HG03025 (cell line): Measurements from ENCODE around the gene DHX16.

Experiments
- ATAC-seq: cut with Tn5 transposase; IDR thresholded peaks from one replicate; pipeline ENCODE4 v1.9.1; 2021; ENCODE audit warnings: mild to moderate bottlenecking, moderate library complexity; ENCODE audit not compliant: unreplicated experiment, low FRiP score

The DHX16 gene

GRCh38 chr6:30643656-30644055 is 29.1 kb downstream of the DHX16 start:
- ATAC-seq = no peak

GRCh38 chr6:30641048-30641447 is 31.8 kb downstream of the DHX16 start:
- ATAC-seq = no peak

- ATAC-seq = no peak
Observed at GRCh38 chr6:30640481-30640880, 32.3 kb downstream of the DHX16 start.

- ATAC-seq = no peak
Observed at GRCh38 chr6:30635834-30636233, 37.0 kb downstream of the DHX16 start.

GRCh38 chr6:30626484-30627366 is 46.1 kb downstream of the DHX16 start, which contains the start of gene ATAT1:
TSS of gene ATAT1 (plus strand) at chr6:30626874.
- peak; percentile 78 for ATAC-seq

- ATAC-seq = no peak
Observed at GRCh38 chr6:30625511-30625910, 47.3 kb downstream of the DHX16 start.

- no peak for ATAC-seq
Observed at GRCh38 chr6:30619561-30619960, 53.2 kb downstream of the DHX16 start.

GRCh38 chr6:30618270-30618797 is 54.5 kb downstream of the DHX16 start:
- no peak for ATAC-seq

- ATAC-seq = peak; percentile 80
Observed at GRCh38 chr6:30617565-30618269, 55.1 kb downstream of the DHX16 start, which contains the start of gene MRPS18B. TSS of gene MRPS18B (plus strand) at chr6:30617840. CDS start at chr6:30617866, 26 bp downstream.

GRCh38 chr6:30616811-30617564 is 55.8 kb downstream of the DHX16 start, which contains the start of gene PPP1R10:
TSS of gene PPP1R10 (minus strand) at chr6:30617243. CDS start at chr6:30609944, 7,299 bp downstream.
- peak; percentile 81 for ATAC-seq

- ATAC-seq = no peak
Observed at GRCh38 chr6:30615958-30616810, 56.6 kb downstream of the DHX16 start.

- ATAC-seq = no peak
Observed at GRCh38 chr6:30615219-30615957, 57.4 kb downstream of the DHX16 start.

GRCh38 chr6:30614843-30615218 is 58.0 kb downstream of the DHX16 start:
- no peak for ATAC-seq

- ATAC-seq = no peak
Observed at GRCh38 chr6:30614044-30614842, 58.6 kb downstream of the DHX16 start.

- ATAC-seq = no peak
Observed at GRCh38 chr6:30613251-30614043, 59.4 kb downstream of the DHX16 start.

- ATAC-seq = no peak
Observed at GRCh38 chr6:30612687-30613248, 60.0 kb downstream of the DHX16 start.

GRCh38 chr6:30612213-30612612 is 60.6 kb downstream of the DHX16 start:
- no peak for ATAC-seq
